ELF-1 (cell line): ENCODE measurements around the gene OR6Q1.
A peak's percentile ranks its signal among the peaks of the same experiment; 100 is the strongest.

ENCODE experiments used
- DNase-seq: peaks from one replicate; pipeline ENCODE4 v3.0.0-alpha.2; 2016; ENCODE audit warnings: low read depth, low spot score

Gene OR6Q1

DNA sequence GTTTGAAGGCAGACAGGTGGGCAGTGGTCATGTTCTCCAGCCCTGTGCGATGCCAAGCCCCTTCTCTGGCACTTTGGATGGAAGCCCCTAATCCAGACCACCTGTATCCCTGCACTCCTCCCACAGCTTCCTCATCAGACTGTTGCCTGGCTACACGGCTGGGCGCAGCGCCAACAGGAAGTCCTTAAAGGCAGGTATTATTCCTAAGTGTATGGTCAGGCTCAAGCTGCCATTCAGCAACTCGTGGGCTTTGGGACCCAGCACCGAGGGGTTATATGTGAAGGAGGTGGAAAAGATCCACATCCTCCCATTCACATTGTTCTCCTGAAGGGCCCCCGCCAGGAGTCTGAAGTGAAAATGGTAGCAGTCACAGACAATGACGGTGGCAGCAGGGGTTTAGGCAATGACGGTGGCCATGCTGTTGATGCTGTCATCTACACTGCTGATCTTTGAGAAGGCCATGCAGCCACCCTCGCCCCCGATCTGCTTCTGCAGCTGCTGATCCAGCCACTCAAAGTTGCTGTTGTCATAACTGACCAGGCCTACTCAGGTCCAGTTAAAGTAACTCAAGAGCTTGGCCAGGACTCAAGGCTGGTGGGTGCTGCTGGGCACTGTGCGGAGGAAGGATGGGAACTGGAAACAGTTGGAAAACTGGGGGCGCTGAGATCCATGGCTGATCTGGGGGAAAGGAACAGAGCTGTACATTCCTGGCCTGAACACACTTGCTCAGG is 27.7 kb downstream of the OR6Q1 start:
- no peak for DNase-seq

DNA sequence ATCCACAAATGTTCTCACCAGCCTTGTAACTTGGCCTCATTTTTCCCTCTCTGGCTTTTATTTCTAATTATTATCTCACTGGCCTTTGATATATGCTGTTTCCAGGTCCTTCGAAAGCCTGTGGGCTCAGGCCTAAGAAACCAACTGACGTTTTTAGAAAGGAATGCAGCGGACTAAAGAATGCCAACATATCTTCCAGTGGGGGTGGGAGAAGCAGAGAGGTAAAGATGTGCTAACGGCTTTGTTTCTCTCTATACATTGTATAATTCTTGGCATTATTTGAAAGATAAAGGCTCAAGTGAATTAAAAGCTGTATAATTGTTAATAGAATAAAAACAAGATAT is 28.2 kb downstream of the OR6Q1 start:
- peak; percentile 71 for DNase-seq

DNA sequence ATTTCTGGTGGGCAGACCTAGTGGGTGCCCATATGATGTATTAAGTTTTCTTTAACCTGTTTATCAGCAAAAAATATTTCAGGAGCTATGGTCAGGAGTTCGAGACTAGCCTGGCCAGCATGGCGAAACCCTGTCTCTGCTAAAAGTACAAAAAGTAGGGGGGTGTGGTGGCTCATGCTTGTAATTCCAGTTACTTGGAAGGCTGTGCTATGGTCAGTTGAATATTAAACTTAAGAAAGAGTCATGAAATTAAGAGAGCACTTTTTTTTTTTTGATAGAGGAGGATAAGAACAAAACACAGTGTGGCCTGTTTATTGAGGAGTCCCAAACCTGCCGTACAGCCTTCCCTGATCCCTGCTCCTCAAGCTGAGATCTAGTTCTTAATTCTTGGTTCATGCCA is 29.8 kb downstream of the OR6Q1 start:
- no peak for DNase-seq

DNA sequence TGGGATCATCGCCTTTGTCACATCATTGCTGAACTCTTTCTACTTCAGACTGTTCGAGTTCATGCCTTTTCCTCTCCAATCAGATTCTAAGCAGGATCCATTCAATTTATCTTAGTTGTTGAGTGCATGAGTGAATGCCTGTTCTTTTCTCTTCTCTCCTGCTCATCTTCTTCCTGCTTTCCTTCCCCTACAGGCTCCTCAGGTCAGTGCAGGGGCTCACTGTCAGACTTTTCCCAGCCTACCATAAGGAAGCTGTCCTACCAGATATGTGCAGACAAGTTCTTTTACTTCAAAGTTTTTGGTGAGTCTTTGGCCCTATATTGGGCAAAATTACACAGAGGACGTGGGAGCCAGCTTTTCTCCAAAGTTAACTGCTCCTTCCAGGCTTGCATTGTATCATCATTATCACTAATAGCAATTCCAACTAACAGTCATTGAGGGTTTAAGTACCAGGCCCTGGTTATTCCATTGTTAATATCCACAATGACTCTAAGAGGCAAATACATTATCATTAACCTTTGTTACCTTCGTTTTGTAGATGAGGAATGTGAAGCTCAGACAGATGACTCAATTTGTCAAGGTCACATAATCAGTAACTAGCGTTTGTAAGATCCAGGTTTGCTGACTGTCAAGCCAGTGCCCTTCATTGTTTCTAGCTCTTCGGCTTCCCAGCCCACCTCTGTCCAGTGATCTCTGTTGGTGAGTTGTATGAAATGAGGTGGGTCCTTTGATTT is 30.4 kb downstream of the OR6Q1 start:
- DNase-seq = peak; percentile 44

DNA sequence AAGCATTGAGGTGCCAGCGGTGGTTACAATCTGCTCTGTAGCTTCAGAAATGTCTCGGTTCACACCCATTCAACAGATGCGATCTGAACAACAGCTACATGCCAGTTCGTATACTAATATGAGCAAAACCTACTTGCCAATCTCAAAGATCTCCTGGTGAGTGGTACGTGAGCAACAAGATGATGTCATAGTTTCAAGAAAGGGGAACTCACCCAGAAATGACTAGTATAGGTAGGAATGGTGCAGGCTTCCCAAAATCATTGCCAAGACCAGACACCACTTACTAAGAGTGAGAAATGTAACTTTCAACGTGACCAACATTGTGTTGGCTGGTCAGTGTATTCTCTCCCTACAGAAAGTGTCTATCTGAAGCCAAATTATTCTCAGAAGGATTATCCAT is 31.1 kb downstream of the OR6Q1 start:
- DNase-seq = no peak

DNA sequence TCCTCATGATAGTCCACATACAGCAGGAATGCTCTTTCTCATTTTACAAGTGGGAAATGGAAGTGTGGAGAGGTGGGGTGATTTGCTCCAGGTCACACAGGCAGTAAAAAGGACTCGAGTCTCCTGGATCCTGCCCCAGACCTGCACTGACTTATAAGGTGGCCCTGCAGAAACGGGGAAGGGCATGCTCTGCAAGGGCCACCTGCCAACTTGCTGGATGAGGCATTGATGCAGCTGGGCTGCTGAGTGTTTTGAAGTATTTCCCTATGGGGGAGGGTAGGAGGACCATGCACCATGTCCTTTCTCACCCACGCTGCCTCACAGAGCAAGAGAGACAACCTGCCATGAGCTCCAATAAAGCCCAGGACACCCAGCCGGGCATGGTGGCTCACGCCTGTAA is 36.9 kb downstream of the OR6Q1 start:
- no peak for DNase-seq

DNA sequence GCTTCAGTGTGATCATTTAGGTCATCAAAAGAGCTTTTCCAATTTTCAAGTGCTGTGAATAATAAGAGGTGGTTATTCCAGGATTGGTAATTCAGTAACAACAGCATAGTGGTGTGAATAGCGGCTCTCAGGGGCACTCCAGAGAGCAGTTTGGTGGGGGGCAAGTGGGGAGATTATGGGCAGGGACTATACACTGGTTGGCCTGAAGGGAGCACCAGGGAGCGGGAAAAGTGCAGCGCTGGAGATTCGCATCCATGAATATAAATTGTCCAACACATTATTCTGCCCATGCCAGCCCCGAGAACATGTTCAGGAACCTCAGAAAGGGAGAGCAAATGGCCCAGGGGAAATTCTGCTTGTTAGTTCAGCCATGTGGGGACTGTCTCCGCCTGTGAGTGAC is 37.9 kb downstream of the OR6Q1 start:
- DNase-seq = no peak

DNA sequence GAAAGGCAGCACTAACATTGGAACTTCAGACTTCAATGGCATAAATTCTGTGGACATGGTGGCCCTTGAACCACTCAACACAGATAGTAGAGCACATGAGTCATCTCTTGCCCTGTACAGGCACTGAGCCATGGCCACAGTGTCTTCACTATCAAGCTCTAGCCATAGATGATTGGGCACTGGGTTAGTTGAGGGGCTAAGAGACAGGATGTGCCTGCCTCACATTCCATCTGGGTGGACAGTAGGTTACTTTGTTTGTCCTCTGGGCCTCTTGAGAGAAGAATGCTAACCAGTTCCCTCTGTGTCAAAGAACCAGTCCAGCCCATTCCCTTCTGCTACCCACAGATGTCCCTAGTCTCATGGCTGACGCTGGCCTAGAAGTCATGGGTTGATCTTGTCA is 39.8 kb downstream of the OR6Q1 start:
- DNase-seq = no peak

DNA sequence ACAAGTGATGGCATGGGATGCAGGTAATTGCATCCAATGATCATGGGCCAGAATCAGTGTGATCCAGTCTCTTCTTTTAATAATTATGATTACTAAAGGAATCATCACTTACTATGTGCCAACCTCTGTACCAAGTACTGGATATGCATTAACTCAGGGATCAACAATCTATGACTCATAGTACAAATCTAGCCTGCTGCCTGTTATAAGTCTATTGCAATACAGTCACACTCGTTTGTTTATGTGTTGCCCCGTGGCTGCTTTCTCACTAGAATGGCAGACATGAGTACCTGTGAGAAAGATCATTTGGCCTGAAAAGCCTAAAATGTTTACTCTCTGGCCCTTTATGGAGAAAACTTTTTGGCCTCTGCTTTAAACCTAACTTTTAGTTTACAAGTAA is 45.0 kb downstream of the OR6Q1 start:
- no peak for DNase-seq
